Stimulated activated CD8-positive, alpha-beta memory T cell treated with anti-CD3 and anti-CD28 coated beads, Interleukin-15, amount 100 ng/mL, for 4 hours (primary cell): ENCODE results near the gene TRAPPC10.
"Not testable (repeated sequence)": the region's sequence is repeated elsewhere in the genome, so short reads cannot be mapped to it uniquely, and the experiment has no call there.

Experiments
- DNase-seq, 2 donors: peaks; one replicate each; pipeline ENCODE4 v3.0.0-alpha.2; 2020; ENCODE audit warnings: low read depth in 2 of 2

Gene TRAPPC10

GRCh38 chr21:44089001-44089911 is 77.1 kb downstream of the TRAPPC10 start:
- DNase-seq = no peak

GRCh38 chr21:44090325-44090724 is 78.2 kb downstream of the TRAPPC10 start:
- DNase-seq = no peak

GRCh38 chr21:44092211-44092610 is 80.1 kb downstream of the TRAPPC10 start:
- DNase-seq = no peak

- DNase-seq = no peak
Observed at GRCh38 chr21:44093761-44094160, 81.7 kb downstream of the TRAPPC10 start.

- no peak for DNase-seq
Observed at GRCh38 chr21:44094832-44095231, 82.7 kb downstream of the TRAPPC10 start.

GRCh38 chr21:44098507-44098906 is 86.4 kb downstream of the TRAPPC10 start:
- not testable (repeated sequence) for DNase-seq

GRCh38 chr21:44098964-44099363 is 86.9 kb downstream of the TRAPPC10 start:
- not testable (repeated sequence) for DNase-seq

GRCh38 chr21:44107026-44107501 is 95.0 kb downstream of the TRAPPC10 start, which contains the start of gene PWP2:
TSS of gene PWP2 (plus strand) at chr21:44107399. CDS start at chr21:44107417, 18 bp downstream.
- DNase-seq = peak in 1 of 2 donors; percentile 43

- DNase-seq = not testable (repeated sequence)
Observed at GRCh38 chr21:44107589-44107988, 95.5 kb downstream of the TRAPPC10 start.

- not testable (repeated sequence) for DNase-seq
Observed at GRCh38 chr21:44113702-44114371, 101.7 kb downstream of the TRAPPC10 start.

- not testable (repeated sequence) for DNase-seq
Observed at GRCh38 chr21:44122131-44122530, 110.0 kb downstream of the TRAPPC10 start.

GRCh38 chr21:44127827-44128226 is 115.7 kb downstream of the TRAPPC10 start:
- DNase-seq = not testable (repeated sequence)

GRCh38 chr21:44133715-44134057 is 121.6 kb downstream of the TRAPPC10 start:
- not testable (repeated sequence) for DNase-seq

- not testable (repeated sequence) for DNase-seq
Observed at GRCh38 chr21:44134732-44135131, 122.6 kb downstream of the TRAPPC10 start.

- DNase-seq = not testable (repeated sequence)
Observed at GRCh38 chr21:44138039-44138438, 125.9 kb downstream of the TRAPPC10 start.

- not testable (repeated sequence) for DNase-seq
Observed at GRCh38 chr21:44139787-44140551, 127.9 kb downstream of the TRAPPC10 start.

- not testable (repeated sequence) for DNase-seq
Observed at GRCh38 chr21:44140552-44140932, 128.4 kb downstream of the TRAPPC10 start.

- not testable (repeated sequence) for DNase-seq
Observed at GRCh38 chr21:44142470-44142869, 130.4 kb downstream of the TRAPPC10 start.

GRCh38 chr21:44143380-44143779 is 131.3 kb downstream of the TRAPPC10 start:
- DNase-seq = peak in 1 of 2 donors; percentile 22

- not testable (repeated sequence) for DNase-seq
Observed at GRCh38 chr21:44143996-44144395, 131.9 kb downstream of the TRAPPC10 start.

- not testable (repeated sequence) for DNase-seq
Observed at GRCh38 chr21:44144784-44145602, 132.9 kb downstream of the TRAPPC10 start.
